Bronchial epithelial cell (primary cell): Measurements from ENCODE around the gene LYSMD1. TPM values are rescaled to one million over a fixed set of nuclear protein-coding genes. Genes with fewer than 3 reads are reported as not detected.
"Not testable (repeated sequence)": the region's sequence is repeated elsewhere in the genome, so short reads cannot be mapped to it uniquely, and the experiment has no call there.

ENCODE experiments used
- DNase-seq: peaks from one replicate; pipeline ENCODE4 v3.0.0-alpha.2; 2010; ENCODE audit warnings: low read depth
- FAIRE-seq: peaks from 2 replicates; lab custom pipeline; 2011; peaks lifted over from hg19 to GRCh38; lab: Jason Lieb, UNC
- H3K27me3 ChIP-seq: 2 replicates; pipeline ENCODE4 v1.5.1; 2011; ENCODE audit warnings: low read length; ENCODE audit not compliant: control insufficient read depth, insufficient read depth
- H3K36me3 ChIP-seq: 2 replicates; pipeline ENCODE4 v1.5.1; 2011; ENCODE audit warnings: low read length; ENCODE audit not compliant: control insufficient read depth, insufficient read depth
- H3K4me3 ChIP-seq: 2 replicates; pipeline ENCODE4 v1.5.1; 2011; ENCODE audit warnings: mild to moderate bottlenecking, low read depth, low read length, control low read depth
- total RNA-seq: library from RNA; depleted of rRNA; stranded (reverse); fragments of >200 nt; gene quantifications from 2 replicates; pipeline ENCODE4 v1.2.1, GENCODE V29; 2014
- TF ChIP-seq, protein P1 (sequence below): IDR thresholded peaks from 2 replicates; pipeline ENCODE4 v1.5.1; 2011; ENCODE audit warnings: mild to moderate bottlenecking, moderate library complexity, low read length, control low read depth, inconsistent platforms; ENCODE audit not compliant: insufficient read depth, severe bottlenecking

Gene LYSMD1, protein sequence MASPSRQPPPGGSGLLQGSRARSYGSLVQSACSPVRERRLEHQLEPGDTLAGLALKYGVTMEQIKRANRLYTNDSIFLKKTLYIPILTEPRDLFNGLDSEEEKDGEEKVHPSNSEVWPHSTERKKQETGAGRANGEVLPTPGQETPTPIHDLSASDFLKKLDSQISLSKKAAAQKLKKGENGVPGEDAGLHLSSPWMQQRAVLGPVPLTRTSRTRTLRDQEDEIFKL
- total RNA-seq, result 5.0 and 8.6 TPM in 2 replicates

DNA sequence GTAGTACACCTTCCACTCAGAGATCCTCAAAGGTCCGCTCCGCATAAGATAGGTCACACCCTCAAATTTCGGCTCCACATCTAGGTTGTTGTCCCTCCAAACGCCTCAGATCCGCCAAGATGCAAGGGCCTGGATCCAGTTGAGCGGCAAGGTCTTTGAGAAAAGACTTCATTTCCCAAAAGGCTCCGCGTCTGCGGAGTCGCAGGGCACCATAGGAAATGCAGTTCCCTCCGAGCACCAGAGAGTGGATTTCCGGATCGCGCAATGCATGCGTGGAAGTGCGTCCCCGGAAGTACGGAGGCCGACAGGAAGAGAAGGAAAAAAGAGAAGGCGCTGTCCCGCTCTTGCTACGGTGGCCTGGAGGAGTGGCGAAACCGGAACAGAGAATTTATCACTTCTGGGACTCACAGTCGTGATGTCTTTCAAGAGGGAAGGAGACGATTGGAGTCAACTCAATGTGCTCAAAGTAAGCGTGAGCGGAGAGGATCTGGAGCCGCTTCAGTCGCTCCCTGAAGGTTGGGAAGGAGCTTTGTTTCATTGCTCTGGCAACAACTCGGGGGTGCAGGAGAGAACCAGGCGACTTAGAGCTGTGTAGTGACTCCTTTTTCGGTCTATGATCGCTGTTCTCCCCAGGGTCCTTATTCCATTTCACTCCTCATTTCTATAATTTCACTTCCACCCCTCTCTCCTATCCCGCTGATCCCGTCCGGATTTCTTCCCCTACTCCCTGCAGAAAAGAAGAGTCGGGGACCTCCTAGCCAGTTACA lies at the start of gene LYSMD1, which contains the start of gene SCNM1:
Gene LYSMD1, minus strand, starts transcription at position 165 of the 767 bp plus-strand sequence. CDS start 644 bp downstream, outside the sequence.
Gene SCNM1, plus strand, starts transcription at position 407 of the 767 bp plus-strand sequence. Its CDS starts 9 bp downstream, at position 416.
- FAIRE-seq, result peak; percentile 77

DNA sequence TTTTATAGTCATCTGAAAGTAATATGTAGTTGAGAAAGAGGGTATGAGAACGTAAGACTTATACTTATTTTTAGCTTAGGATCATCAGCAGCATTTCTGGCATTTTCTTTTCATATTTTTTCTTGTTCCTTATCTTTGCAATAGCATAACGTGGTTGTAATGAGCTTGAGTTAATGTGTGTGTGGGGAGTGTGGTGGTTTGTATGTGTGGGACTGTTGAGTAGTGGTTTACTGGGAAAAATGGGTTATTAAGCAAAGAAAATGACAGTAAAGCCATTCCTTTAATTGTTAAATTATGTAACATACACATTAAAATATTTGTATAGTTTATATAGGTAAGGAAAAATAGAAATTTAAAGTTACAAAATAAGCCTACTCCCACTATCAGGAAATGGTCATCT lies 47.9 kb upstream of the LYSMD1 start:
- FAIRE-seq (no peak), DNase-seq (no peak)
- peaks cover 6% of the 10 kb centered on the region for H3K36me3 ChIP-seq

More for the DNA sequence above, at the start of gene LYSMD1, which contains the start of gene SCNM1:
- peak; percentile 95 for DNase-seq
- TF ChIP-seq, protein P1, sequence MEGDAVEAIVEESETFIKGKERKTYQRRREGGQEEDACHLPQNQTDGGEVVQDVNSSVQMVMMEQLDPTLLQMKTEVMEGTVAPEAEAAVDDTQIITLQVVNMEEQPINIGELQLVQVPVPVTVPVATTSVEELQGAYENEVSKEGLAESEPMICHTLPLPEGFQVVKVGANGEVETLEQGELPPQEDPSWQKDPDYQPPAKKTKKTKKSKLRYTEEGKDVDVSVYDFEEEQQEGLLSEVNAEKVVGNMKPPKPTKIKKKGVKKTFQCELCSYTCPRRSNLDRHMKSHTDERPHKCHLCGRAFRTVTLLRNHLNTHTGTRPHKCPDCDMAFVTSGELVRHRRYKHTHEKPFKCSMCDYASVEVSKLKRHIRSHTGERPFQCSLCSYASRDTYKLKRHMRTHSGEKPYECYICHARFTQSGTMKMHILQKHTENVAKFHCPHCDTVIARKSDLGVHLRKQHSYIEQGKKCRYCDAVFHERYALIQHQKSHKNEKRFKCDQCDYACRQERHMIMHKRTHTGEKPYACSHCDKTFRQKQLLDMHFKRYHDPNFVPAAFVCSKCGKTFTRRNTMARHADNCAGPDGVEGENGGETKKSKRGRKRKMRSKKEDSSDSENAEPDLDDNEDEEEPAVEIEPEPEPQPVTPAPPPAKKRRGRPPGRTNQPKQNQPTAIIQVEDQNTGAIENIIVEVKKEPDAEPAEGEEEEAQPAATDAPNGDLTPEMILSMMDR, result no peak
- Histone ChIP-seq H3K4me3 (peak within 1 kb of the TSS; percentile 66), H3K36me3 (peaks cover 8% of the 10 kb centered on the region), H3K27me3 (no peaks in the 10 kb centered on the region)

DNA sequence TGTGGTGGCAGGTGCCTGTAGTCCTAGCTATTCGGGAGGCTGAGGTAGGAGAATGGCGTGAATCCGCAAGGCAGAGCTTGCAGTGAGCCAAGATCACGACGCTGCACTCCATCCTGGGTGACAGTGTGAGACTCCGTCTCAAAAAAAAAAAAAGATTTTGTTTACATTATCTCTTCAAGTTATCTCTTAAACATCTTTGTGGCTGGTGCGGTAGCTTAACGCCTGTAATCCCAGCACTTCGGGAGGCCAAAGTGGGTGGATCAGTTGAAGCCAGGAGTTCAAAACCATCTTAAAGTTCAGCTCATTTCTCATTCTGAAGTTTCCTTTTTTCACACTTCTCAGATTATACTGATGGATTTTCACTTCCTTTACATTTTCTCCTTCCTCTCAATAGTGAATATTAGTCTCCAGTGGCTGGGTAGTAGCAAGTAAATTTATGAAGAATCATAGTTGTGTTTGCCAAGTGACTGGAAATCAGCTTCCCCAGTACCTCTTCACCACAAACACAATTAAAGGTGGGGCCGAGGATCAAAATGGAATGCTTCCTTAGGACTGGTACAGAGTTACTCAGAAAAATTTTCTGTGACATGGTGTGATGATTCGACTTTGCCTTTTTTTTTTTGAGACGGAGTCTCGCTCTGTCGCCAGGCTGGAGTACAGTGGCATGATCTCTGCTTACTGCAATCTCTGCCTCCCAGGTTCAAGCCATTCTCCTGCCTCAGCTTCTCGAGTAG lies 46.4 kb upstream of the LYSMD1 start:
- no peak overlapping the region for H3K4me3 ChIP-seq
- peaks cover 6% of the 10 kb centered on the region for H3K36me3 ChIP-seq
- peak; percentile 38 for DNase-seq
- FAIRE-seq, result no peak
- H3K27me3 ChIP-seq, result no peaks in the 10 kb centered on the region
- TF ChIP-seq, protein P1, result no peak

More for the DNA sequence above, 47.9 kb upstream of the LYSMD1 start:
- TF ChIP-seq, protein P1, result no peak
- Histone ChIP-seq H3K27me3 (no peaks in the 10 kb centered on the region), H3K4me3 (no peak overlapping the region)

DNA sequence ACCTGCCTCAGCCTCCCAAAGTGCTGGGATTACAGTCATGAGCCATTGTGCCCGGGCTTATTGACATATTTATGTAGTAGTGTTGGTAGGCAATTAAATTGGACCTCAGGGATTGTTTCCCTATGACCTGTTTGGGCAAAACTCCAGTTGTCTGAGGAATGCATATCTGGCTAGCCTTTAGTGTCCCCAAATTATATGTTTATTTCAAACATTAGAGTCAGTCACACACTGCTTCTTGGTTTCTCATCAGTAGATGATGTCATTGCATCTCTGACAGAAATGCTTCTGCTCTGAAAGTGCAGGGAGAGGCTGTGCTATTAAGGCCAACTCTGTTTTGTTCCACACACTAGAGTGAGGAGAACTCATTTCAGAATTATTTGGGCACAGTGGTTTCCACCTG lies 45.1 kb upstream of the LYSMD1 start:
- no peak for DNase-seq
- peaks cover 6% of the 10 kb centered on the region for H3K36me3 ChIP-seq

DNA sequence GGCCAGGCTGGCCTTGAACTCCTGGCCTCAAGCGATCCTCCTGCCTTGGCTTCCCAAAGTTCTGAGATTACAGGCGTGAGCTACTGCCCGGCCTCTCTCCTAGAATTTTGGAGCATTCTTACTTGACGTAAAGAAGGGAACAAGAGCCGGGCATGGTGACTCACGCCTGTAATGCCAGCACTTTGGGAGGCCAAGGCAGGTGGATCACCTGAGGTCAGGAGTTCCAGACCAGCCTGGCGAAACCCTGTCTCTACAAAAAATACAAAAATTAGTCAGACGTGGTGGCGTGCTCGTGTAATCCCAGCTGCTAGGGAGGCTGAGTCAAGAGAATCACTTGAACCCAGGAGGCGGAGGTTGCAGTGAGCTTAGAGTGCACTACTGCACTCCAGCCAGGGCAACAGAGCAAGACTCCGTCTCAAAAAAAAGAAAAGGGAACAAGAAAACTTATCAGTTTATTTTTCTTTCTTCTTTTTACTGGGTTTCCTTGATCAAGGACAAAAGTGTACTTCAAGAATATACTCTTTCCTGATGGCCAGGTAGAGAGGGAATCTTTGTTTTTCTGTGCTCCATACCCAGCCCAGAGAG lies 39.8 kb upstream of the LYSMD1 start:
- H3K27me3 ChIP-seq, H3K4me3 ChIP-seq, FAIRE-seq, DNase-seq: not testable (repeated sequence)
- H3K36me3 ChIP-seq, result peaks cover 13% of the 10 kb centered on the region

More for the DNA sequence above, 45.1 kb upstream of the LYSMD1 start:
- TF ChIP-seq, protein P1, result no peak
- H3K4me3 ChIP-seq, result no peak overlapping the region
- FAIRE-seq, result no peak
- H3K27me3 ChIP-seq, result no peaks in the 10 kb centered on the region
